ENCODE results near the gene OLIG2. TPM values are rescaled to one million over a fixed set of nuclear protein-coding genes. Genes with fewer than 3 reads are reported as not detected.

The OLIG2 gene
- total and polyA plus RNA-seq, 2 of the 4 experiments (the other 2 are of a cell fraction) = not detected

DNA sequence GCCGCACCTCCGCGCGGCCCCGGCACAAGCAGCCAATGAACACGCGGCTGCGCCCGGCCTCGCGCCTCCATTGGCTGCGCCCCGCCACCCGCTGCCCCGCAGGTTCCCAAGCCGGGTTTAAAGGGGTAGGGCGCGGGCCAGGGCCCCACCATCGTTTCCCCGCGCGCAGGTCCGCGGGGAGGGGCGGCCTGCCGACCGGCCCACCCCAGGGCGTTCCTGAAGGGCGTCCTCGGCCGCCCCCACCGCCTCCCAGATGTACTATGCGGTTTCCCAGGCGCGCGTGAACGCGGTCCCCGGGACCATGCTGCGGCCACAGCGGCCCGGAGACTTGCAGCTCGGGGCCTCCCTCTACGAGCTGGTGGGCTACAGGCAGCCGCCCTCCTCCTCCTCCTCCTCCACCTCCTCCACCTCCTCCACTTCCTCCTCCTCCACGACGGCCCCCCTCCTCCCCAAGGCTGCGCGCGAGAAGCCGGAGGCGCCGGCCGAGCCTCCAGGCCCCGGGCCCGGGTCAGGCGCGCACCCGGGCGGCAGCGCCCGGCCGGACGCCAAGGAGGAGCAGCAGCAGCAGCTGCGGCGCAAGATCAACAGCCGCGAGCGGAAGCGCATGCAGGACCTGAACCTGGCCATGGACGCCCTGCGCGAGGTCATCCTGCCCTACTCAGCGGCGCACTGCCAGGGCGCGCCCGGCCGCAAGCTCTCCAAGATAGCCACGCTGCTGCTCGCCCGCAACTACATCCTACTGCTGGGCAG is 44.4 kb downstream of the OLIG2 start, which contains the start of gene OLIG1:
Gene OLIG1, plus strand, starts transcription at position 148 of the 750 bp plus-strand sequence. Its CDS starts 106 bp downstream, at position 254.
- no peaks in the 10 kb centered on the region for H3K9me1 ChIP-seq (ENCODE audit: insufficient read depth, low read length)
- no peaks in the 10 kb centered on the region for H3K36me3 ChIP-seq (ENCODE audit: control insufficient read depth, insufficient read depth, low read length)
- no peak within 1 kb of the TSS for H4K91ac ChIP-seq (ENCODE audit: insufficient read depth, low read depth, low read length)
- H3K9me3 ChIP-seq (ENCODE audit: control insufficient read depth, insufficient read depth, low read length) = peaks cover 4% of the 10 kb centered on the region; the same call in 1 of the 2 replicates
- no peak within 1 kb of the TSS for H3K14ac ChIP-seq (replicated peaks; ENCODE audit: low read depth, low read length)
- DNase-seq (peak; percentile 10), ATAC-seq (ENCODE audit: low read depth) (peak; percentile 27)
- peaks cover 88% of the 10 kb centered on the region for H3K27me3 ChIP-seq (ENCODE audit: control insufficient read depth, insufficient read depth, low read length)
- no peak within 1 kb of the TSS for H2BK5ac ChIP-seq (ENCODE audit: low read depth, low read length, poor library complexity, severe bottlenecking)
- H4K5ac ChIP-seq (ENCODE audit: low read depth, low read length) = no peak within 1 kb of the TSS
- no peak within 1 kb of the TSS for H2AK9ac ChIP-seq (replicated peaks; ENCODE audit: low read depth, low read length, poor library complexity)
- 1% methylated on average over 38 of the region's 82 CpGs; no CpG with 5 or more reads in 1 of the 2 experiments for WGBS, 2 experiments (ENCODE audit: extremely low coverage in 2 of 2, insufficient read length in 1 of 2)
- peak within 1 kb of the TSS; percentile 41 for H2AFZ ChIP-seq (replicated peaks; ENCODE audit: low read length, poor library complexity)
- no peak within 1 kb of the TSS for H3K9ac ChIP-seq (ENCODE audit: low read depth, low read length)
- H4K20me1 ChIP-seq (ENCODE audit: insufficient read depth, low read length) = no peaks in the 10 kb centered on the region
- no peaks in the 10 kb centered on the region for H3K79me1 ChIP-seq (ENCODE audit: low read depth in 1 of 2, low read length in 2 of 2)
- in situ Hi-C loops (cut with MboI; ENCODE audit: low sequenced_read_pairs) (no loop called here), dilution Hi-C loops (cut with HindIII; ENCODE audit: low sequenced_read_pairs, unreplicated experiment) (no loop called here), intact Hi-C loops (cut with micrococcal nuclease) (no loop called here)
- no peak within 1 kb of the TSS for H3K56ac ChIP-seq (ENCODE audit: extremely low read depth, insufficient read depth, low read length)
- no peak within 1 kb of the TSS for H3K4ac ChIP-seq (ENCODE audit: low read depth, low read length)
- H3K18ac ChIP-seq (ENCODE audit: low read depth, low read length) = no peak within 1 kb of the TSS
- no peak within 1 kb of the TSS for H3K23ac ChIP-seq (ENCODE audit: low read depth, low read length)
- no peak within 1 kb of the TSS for H2BK120ac ChIP-seq (ENCODE audit: low read depth, low read length)
- no peak within 1 kb of the TSS for H2BK20ac ChIP-seq (ENCODE audit: low read depth, low read length)
- POLR2A ChIA-PET (ENCODE audit: unreplicated experiment) = no interaction called here
- H2BK15ac ChIP-seq (ENCODE audit: low read depth, low read length) = no peak within 1 kb of the TSS
- CTCF ChIA-PET = no interaction called here
- no peak within 1 kb of the TSS; the same call in 1 of the 2 replicates for H3K4me2 ChIP-seq (ENCODE audit: low read depth, low read length)
- no TSS peak for BruUV-seq (replicated peaks)
- H3K4me1 ChIP-seq (ENCODE audit: control insufficient read depth, insufficient read depth, low read length) = peaks cover 2% of the 10 kb centered on the region; the same call in 1 of the 2 replicates
- no peak within 1 kb of the TSS for H3K4me3 ChIP-seq (ENCODE audit: insufficient read depth, low read depth, low read length)
- H4K8ac ChIP-seq (ENCODE audit: low read depth in 2 of 2, low read length in 2 of 2) = no peak within 1 kb of the TSS
- TF ChIP-seq FOS (IDR thresholded peaks at IDR 0.05; ENCODE audit: low read depth, low read length) (no peak), MXI1 (IDR thresholded peaks at IDR 0.05; ENCODE audit: borderline replicate concordance, low read depth, low read length) (no peak), BHLHE40 (IDR thresholded peaks at IDR 0.05; ENCODE audit: low read depth, low read length) (no peak), POLR2A (IDR thresholded peaks at IDR 0.05; ENCODE audit: low read depth, low read length) (no peak), RAD21 (IDR thresholded peaks at IDR 0.05; ENCODE audit: low read length) (no peak), ELK1 (IDR thresholded peaks at IDR 0.05; ENCODE audit: borderline replicate concordance, low read depth, low read length) (no peak), CEBPB (IDR thresholded peaks at IDR 0.05; ENCODE audit: low read depth, low read length) (no peak), MAZ (IDR thresholded peaks at IDR 0.05; ENCODE audit: borderline replicate concordance, low read depth, low read length) (no peak), NFE2L2 (IDR thresholded peaks at IDR 0.05; ENCODE audit: low read depth, low read length) (no peak), CHD1 (IDR thresholded peaks at IDR 0.05; ENCODE audit: low read depth, low read length) (no peak)
- TF ChIP-seq, protein P1, sequence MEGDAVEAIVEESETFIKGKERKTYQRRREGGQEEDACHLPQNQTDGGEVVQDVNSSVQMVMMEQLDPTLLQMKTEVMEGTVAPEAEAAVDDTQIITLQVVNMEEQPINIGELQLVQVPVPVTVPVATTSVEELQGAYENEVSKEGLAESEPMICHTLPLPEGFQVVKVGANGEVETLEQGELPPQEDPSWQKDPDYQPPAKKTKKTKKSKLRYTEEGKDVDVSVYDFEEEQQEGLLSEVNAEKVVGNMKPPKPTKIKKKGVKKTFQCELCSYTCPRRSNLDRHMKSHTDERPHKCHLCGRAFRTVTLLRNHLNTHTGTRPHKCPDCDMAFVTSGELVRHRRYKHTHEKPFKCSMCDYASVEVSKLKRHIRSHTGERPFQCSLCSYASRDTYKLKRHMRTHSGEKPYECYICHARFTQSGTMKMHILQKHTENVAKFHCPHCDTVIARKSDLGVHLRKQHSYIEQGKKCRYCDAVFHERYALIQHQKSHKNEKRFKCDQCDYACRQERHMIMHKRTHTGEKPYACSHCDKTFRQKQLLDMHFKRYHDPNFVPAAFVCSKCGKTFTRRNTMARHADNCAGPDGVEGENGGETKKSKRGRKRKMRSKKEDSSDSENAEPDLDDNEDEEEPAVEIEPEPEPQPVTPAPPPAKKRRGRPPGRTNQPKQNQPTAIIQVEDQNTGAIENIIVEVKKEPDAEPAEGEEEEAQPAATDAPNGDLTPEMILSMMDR (conservative IDR thresholded peaks at IDR 0.05; ENCODE audit: low read depth, low read length) = no peak
- no peak within 1 kb of the TSS for H2AK5ac ChIP-seq (ENCODE audit: low read depth, low read length)
- H3K27ac ChIP-seq (ENCODE audit: insufficient read depth, low read length) = no peak within 1 kb of the TSS
